ENCODE data around the gene PTAR1.
A peak's percentile ranks its signal among the peaks of the same experiment; 100 is the strongest.
"Not testable (repeated sequence)": the region's sequence is repeated elsewhere in the genome, so short reads cannot be mapped to it uniquely, and the experiment has no call there.

PTAR1 gene, protein sequence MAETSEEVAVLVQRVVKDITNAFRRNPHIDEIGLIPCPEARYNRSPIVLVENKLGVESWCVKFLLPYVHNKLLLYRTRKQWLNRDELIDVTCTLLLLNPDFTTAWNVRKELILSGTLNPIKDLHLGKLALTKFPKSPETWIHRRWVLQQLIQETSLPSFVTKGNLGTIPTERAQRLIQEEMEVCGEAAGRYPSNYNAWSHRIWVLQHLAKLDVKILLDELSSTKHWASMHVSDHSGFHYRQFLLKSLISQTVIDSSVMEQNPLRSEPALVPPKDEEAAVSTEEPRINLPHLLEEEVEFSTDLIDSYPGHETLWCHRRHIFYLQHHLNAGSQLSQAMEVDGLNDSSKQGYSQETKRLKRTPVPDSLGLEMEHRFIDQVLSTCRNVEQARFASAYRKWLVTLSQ

DNA sequence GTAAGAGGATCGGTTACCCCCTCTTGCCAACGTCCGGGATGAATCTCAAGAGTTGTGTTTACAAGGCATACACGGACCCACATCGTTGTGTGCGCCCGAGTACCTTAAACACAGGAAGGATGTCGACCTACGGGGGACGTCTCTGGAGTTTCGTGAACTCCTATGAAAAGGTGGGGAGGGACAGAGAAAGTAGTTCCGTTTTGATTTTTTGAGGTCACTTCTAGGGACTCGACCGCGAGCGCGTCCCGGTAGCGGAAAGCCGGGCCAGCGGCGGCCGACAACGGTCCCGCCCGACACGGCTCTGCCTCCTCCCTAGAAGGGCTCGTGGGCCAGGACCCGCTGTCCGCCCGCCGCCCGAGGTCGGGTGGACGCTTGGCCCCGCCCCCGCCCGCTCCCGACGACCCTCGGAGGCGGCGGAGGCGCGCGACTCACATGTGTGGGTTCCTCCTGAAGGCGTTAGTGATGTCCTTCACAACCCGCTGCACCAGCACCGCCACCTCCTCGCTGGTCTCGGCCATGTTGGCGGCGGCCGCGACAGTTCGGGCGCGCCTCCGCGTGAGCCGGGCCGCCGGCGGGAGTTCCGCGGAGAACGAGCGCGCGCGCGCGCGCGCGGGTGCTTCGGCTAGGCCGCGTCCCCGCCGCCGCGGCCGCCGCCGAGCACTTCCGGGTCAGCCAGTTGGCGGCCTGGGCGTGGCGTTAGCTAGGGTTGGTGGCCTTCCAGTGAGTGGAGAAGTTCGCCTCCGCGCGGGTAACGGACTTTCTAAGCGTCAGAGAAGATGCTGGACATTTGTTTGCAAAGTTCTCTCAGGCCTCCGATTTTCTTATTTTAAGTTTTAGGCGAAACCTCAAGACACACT, at the start of gene PTAR1:
TSS of gene PTAR1 (minus strand) at position 591 of the 857 bp plus-strand sequence. CDS start at position 518, 73 bp downstream.
- DNase-seq: peak; percentile 88

GRCh38 chr9:69809304-69809863, 49.6 kb upstream of the PTAR1 start:
- DNase-seq: no peak

DNA sequence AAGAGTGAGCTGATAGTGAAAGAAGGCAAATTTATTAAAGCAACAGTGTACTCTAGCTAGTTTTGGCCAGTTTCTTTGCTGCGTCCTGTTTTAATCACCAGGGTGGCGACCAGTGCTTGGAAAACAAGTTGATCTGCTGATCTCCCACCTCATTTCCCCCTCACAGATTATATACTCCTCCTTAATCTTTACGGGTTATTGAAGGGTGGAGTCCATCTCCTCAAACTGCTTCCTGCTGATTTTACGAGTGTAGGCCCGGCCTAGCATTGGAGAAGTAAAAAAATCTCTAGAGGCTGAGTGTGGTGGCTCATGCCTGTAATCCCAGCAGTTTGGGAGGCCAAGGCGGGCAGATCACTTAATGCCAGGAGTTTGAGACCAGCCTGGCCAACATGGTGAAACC, 46.8 kb upstream of the PTAR1 start:
- DNase-seq: no peak

GRCh38 chr9:69805962-69806515, 46.2 kb upstream of the PTAR1 start:
- no peak for DNase-seq

DNA sequence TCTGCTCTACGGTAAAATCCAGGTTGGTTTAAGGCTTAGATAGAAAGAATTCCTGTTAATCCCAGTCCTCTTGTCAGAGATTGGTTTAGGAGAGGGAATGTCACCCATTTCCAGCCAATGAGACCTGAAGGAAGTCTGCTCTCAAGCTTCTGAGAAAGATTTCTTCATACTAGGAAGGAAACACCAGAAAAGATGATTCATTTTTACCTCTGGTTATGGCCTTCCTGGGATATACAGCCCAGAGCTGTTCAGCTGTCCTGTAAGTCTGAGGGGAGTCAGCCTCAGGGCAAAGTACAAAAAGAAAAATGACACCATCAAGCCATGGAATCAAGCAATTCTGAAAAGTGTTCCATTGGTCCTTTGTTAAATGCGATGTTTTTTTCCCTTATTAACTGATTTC, 42.2 kb upstream of the PTAR1 start:
- DNase-seq: no peak

DNA sequence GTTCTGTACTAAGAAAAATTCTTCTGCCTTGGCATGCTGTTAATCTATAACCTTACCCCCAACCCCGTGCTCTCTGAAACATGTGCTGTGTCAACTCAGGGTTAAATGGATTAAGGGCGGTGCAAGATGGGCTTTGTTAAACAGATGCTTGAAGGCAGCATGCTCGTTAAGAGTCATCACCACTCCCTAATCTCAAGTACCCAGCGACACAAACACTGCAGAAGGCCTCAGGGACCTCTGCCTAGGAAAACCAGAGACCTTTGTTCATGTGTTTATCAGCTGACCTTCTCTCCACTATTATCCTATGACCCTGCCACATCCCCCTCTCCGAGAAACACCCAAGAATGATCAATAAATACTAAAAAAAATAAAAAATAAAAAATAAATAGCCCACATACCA, 40.2 kb upstream of the PTAR1 start:
- DNase-seq: not testable (repeated sequence)

DNA sequence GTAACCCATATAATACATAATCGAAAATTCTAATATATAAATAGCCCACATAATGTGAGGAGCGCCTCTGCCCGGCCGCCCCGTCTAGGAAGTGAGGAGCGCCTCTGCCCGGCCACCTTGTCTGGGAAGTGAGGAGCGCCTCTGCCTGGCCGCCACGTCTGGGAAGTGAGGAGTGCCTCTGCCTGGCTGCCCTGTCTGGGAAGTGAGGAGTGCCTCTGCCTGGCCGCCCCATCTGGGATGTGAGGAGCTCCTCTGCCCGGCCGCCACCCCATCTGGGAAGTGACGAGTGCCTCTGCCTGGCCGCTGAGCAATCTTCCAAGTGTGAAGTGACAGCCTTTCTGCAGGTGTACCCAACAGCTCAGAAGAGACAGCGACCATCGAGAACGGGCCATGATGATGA, 39.7 kb upstream of the PTAR1 start:
- not testable (repeated sequence) for DNase-seq

DNA sequence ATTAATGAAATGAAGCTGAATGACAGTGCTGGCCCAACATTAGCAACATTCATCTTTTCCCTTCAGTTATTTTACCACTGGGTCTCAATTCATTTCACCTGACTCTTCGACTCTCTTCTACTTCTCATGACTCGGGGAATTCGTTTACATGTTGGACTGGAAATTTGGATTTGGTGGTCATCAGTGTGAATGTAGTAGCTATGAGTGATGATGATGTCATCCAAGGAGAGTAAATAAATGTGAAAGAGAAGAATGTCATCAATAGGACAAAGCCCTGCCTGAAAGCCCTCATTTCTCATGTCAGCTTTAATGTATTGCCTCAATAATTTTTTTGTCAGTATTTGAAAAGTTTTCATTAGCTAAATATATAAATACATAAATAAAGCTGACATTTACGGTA, 38.9 kb upstream of the PTAR1 start:
- peak; percentile 14 for DNase-seq

- no peak for DNase-seq
These were observed 37.9 kb upstream of the PTAR1 start for GRCh38 chr9:69797675-69798074.

- no peak for DNase-seq
These were observed 34.5 kb upstream of the PTAR1 start for GRCh38 chr9:69794356-69794755.

GRCh38 chr9:69785757-69786156, 25.9 kb upstream of the PTAR1 start:
- DNase-seq: no peak

DNA sequence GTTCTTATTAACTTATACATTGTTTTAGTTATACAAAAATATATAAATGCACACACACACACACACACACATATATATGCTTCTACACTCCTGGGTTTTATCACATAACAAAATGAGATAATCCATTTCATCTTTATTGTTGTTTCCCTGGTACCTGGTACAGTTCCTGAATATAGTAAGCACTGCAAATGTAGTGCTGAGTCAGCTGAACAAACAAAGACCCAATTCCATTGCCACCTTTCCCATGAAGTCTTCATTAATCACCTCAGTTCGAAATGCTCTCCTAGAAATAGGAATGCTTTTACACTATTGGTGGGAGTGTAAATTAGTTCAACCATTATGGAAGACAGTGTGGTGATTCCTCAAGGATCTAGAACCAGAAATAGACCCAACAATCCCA, 13.4 kb upstream of the PTAR1 start:
- no peak for DNase-seq

GRCh38 chr9:69771775-69772418, 12.1 kb upstream of the PTAR1 start:
- DNase-seq: no peak

DNA sequence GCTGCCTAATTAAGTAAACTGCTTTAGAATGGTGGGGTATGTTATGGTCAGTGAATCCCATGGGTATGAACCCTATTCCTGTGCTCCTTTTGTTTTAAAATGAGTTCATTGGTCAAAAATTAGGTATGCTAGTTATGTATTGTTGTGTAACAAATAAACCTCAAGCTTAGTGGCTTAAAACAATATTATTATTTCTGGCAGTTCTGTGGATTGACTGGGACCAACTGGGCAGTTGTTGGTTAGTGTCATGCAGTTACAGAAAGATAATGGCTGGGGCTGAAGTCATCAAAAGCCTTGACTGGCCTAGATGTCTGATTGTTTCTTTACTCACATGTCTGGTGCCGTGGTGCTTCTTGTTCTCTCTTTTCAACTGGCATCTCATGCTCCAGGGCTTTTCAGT, 8.9 kb upstream of the PTAR1 start:
- no peak for DNase-seq

- DNase-seq: no peak
These were observed 8.3 kb upstream of the PTAR1 start for GRCh38 chr9:69768101-69768500.

DNA sequence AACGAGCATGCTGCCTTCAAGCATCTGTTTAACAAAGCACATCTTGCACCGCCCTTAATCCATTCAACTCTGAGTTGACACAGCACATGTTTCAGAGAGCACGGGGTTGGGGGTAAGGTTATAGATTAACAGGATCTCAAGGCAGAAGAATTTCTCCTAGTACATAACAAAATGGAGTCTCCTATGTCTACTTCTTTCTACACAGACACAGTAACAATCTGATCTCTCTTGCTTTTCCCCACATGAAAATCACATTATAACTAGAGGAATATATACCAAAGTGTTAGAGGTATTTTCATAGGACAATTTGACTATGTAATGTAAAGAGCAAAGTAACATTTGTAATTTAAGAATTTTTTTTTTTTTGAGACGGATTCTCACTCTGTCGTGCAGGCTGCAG, 4.1 kb upstream of the PTAR1 start:
- DNase-seq: not testable (repeated sequence)

GRCh38 chr9:69762527-69762926, 2.7 kb upstream of the PTAR1 start:
- DNase-seq: no peak

GRCh38 chr9:69760278-69760610, 433 bp upstream of the PTAR1 start:
- DNase-seq: no peak

DNA sequence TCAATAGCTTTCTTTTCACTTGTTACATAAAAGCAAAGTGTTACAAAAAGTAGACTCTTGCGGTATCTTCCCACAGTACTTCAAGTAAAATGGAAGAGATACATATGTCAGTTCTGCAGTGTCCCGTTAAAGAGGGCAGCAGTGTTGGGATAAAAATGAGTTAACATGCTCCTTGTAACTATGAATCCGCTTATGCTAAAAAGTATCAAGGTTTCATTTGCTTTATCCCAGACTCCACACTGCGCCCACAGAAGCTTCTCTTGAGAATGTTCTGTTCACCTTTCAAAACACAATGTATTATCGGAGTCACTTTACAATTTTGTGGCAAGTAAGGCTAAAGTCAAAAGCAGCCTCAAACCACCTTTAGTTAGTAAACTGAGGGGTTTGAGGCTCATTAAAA, 790 bp downstream of the PTAR1 start:
- no peak for DNase-seq

- DNase-seq: peak; percentile 5
These were observed 1.7 kb downstream of the PTAR1 start for GRCh38 chr9:69757996-69758675.

DNA sequence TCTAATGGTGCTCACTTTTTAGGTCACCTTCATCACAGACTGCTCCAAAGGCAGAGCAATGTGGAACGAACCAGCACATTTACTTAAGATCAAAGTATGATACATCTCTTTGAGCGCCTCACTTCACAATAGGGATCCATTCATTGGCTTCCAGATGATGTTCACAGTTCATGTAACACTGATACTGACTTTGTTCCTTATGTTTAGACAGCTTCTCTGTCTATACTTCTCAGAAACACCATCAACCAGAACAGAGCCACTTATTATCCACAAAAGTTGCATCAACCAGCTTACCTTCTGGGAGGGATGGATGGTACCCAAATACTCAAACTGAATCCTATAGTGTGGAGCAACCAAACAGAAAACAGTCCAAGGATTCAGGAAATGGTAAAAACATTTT, 4.6 kb downstream of the PTAR1 start:
- no peak for DNase-seq

GRCh38 chr9:69753830-69754229, 6.0 kb downstream of the PTAR1 start:
- DNase-seq: no peak

Measured in NCI-H774 (cell line).